WTC11 (cell line): ENCODE measurements around the gene OSBPL10. TPM values are rescaled to one million over a fixed set of nuclear protein-coding genes. Genes with fewer than 3 reads are reported as not detected.

ENCODE experiments used
- ATAC-seq: fragments of 200-7000 bp; cut with Tn5 transposase; 2 replicates; pipeline ENCODE4 v1.10.0; 2021; ENCODE audit warnings: mild to moderate bottlenecking, moderate library complexity
- CTCF ChIA-PET: fragments of 300-600 bp; sonication (Branson Sonifier 250); formaldehyde crosslinking; loops from one replicate; lab custom pipeline; 2021; ENCODE audit warnings: antibody characterized with exemption; lab: Charles Lee
- POLR2A ChIA-PET: fragments of 350-600 bp; sonication (Branson Sonifier 250); formaldehyde crosslinking; loops from one replicate; lab custom pipeline; 2021; ENCODE audit warnings: antibody characterized with exemption; lab: Charles Lee
- DNase-seq: peaks from one replicate; pipeline ENCODE4 v3.0.0; 2021; ENCODE audit warnings: low spot score
- H3K27ac Mint-ChIP-seq: 2 replicates; pipeline ENCODE4 v1.8.0; 2021; ENCODE audit warnings: mixed read lengths
- H3K27me3 Mint-ChIP-seq: 2 replicates; pipeline ENCODE4 v1.8.0; 2021; ENCODE audit warnings: low read depth, mild to moderate bottlenecking, moderate library complexity, mixed read lengths
- H3K36me3 Mint-ChIP-seq: 2 replicates; pipeline ENCODE4 v1.8.0; 2021; ENCODE audit warnings: mixed read lengths
- H3K4me1 Mint-ChIP-seq: 2 replicates; pipeline ENCODE4 v1.8.0; 2022; ENCODE audit warnings: mixed read lengths
- H3K4me3 Mint-ChIP-seq: 2 replicates; pipeline ENCODE4 v1.8.0; 2021; ENCODE audit warnings: mild to moderate bottlenecking, moderate library complexity, mixed read lengths
- H3K9me3 Mint-ChIP-seq: 2 replicates; pipeline ENCODE4 v1.8.0; 2021; ENCODE audit warnings: mixed read lengths
- ARID4B ChIP-seq: sonication (generic); formaldehyde crosslinking; IDR thresholded peaks from 2 replicates; pipeline ENCODE4 v1.8.0; 2023; ENCODE audit warnings: missing genetic modification reagents, mild to moderate bottlenecking, borderline replicate concordance
- ETV6 ChIP-seq: sonication (generic); formaldehyde crosslinking; IDR thresholded peaks from 2 replicates; pipeline ENCODE4 v1.8.1; 2022; ENCODE audit warnings: mild to moderate bottlenecking, missing genetic modification reagents
- FOXJ3 ChIP-seq: sonication (generic); formaldehyde crosslinking; IDR thresholded peaks from 2 replicates; pipeline ENCODE4 v1.9.0; 2021; ENCODE audit warnings: missing genetic modification reagents, mild to moderate bottlenecking, borderline replicate concordance
- GABPB1 ChIP-seq: sonication (generic); formaldehyde crosslinking; IDR thresholded peaks from 2 replicates; pipeline ENCODE4 v1.8.1; 2023; ENCODE audit warnings: mild to moderate bottlenecking, missing genetic modification reagents
- GRHL2 ChIP-seq: fragments of 250-450 bp; sonication (Bioruptor Pico); IDR thresholded peaks from 2 replicates; pipeline ENCODE4 v1.8.0; 2022; ENCODE audit warnings: mild to moderate bottlenecking, moderate library complexity; ENCODE audit not compliant: insufficient replicate concordance, severe bottlenecking
- MAX ChIP-seq: sonication (generic); formaldehyde crosslinking; IDR thresholded peaks from 2 replicates; pipeline ENCODE4 v1.8.0; 2022; ENCODE audit warnings: mild to moderate bottlenecking, missing genetic modification reagents
- NFE2L1 ChIP-seq: sonication (generic); formaldehyde crosslinking; IDR thresholded peaks from 2 replicates; pipeline ENCODE4 v1.8.1; 2023; ENCODE audit warnings: missing genetic modification reagents
- RORB ChIP-seq: fragments of 250-450 bp; sonication (Bioruptor Pico); IDR thresholded peaks from 2 replicates; pipeline ENCODE4 v1.9.0; 2021; ENCODE audit warnings: mild to moderate bottlenecking
- STAT6 ChIP-seq: sonication (generic); formaldehyde crosslinking; conservative IDR thresholded peaks from 2 replicates; pipeline ENCODE4 v1.8.1; 2023; ENCODE audit warnings: mild to moderate bottlenecking, low read depth, missing genetic modification reagents, moderate library complexity
- TEAD4 ChIP-seq: sonication (generic); formaldehyde crosslinking; IDR thresholded peaks from 2 replicates; pipeline ENCODE4 v1.8.0; 2022; ENCODE audit warnings: mild to moderate bottlenecking, missing genetic modification reagents
- TP53 ChIP-seq: sonication (generic); formaldehyde crosslinking; IDR thresholded peaks from 2 replicates; pipeline ENCODE4 v1.8.1; 2023; ENCODE audit warnings: mild to moderate bottlenecking, missing genetic modification reagents
- USF1 ChIP-seq: sonication (generic); formaldehyde crosslinking; IDR thresholded peaks from 2 replicates; pipeline ENCODE4 v1.8.0; 2022; ENCODE audit warnings: mild to moderate bottlenecking, missing genetic modification reagents
- ZNF317 ChIP-seq: sonication (generic); formaldehyde crosslinking; IDR thresholded peaks from 2 replicates; pipeline ENCODE4 v1.8.1; 2023; ENCODE audit warnings: low read depth, mild to moderate bottlenecking, moderate library complexity, missing genetic modification reagents, borderline replicate concordance
- total RNA-seq: library from RNA; stranded (reverse); gene quantifications from 3 replicates; pipeline ENCODE4 v1.2.3, GENCODE V29; 2021
- TF ChIP-seq, protein P1 (sequence below): fragments of 250-450 bp; sonication (Bioruptor Pico); IDR thresholded peaks from 2 replicates; pipeline ENCODE4 v1.9.0; 2021; ENCODE audit warnings: mild to moderate bottlenecking
- TF ChIP-seq, protein P2 (sequence below): sonication (generic); formaldehyde crosslinking; IDR thresholded peaks from 2 replicates; pipeline ENCODE4 v1.8.1; 2023; ENCODE audit warnings: mild to moderate bottlenecking, missing genetic modification reagents, moderate library complexity
- TF ChIP-seq, protein P3 (sequence below): sonication (generic); formaldehyde crosslinking; IDR thresholded peaks from 2 replicates; pipeline ENCODE4 v1.8.1; 2023; ENCODE audit warnings: mild to moderate bottlenecking, missing genetic modification reagents
- TF ChIP-seq, protein P4 (sequence below): fragments of 250-450 bp; sonication (Bioruptor Pico); IDR thresholded peaks from 2 replicates; pipeline ENCODE4 v1.8.0; 2021; ENCODE audit warnings: mild to moderate bottlenecking

Gene OSBPL10
- total RNA-seq, 1 experiment from 2014 or later, result 84.1 TPM

- no peak for DNase-seq
- TF ChIP-seq, protein P1, sequence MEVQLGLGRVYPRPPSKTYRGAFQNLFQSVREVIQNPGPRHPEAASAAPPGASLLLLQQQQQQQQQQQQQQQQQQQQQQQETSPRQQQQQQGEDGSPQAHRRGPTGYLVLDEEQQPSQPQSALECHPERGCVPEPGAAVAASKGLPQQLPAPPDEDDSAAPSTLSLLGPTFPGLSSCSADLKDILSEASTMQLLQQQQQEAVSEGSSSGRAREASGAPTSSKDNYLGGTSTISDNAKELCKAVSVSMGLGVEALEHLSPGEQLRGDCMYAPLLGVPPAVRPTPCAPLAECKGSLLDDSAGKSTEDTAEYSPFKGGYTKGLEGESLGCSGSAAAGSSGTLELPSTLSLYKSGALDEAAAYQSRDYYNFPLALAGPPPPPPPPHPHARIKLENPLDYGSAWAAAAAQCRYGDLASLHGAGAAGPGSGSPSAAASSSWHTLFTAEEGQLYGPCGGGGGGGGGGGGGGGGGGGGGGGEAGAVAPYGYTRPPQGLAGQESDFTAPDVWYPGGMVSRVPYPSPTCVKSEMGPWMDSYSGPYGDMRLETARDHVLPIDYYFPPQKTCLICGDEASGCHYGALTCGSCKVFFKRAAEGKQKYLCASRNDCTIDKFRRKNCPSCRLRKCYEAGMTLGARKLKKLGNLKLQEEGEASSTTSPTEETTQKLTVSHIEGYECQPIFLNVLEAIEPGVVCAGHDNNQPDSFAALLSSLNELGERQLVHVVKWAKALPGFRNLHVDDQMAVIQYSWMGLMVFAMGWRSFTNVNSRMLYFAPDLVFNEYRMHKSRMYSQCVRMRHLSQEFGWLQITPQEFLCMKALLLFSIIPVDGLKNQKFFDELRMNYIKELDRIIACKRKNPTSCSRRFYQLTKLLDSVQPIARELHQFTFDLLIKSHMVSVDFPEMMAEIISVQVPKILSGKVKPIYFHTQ, result no peak
- TF ChIP-seq TP53, result no peak
- no peak for TF ChIP-seq ZNF317 (CRISPR knock-in tag)
- TF ChIP-seq ARID4B (CRISPR knock-in tag), result no peak
- TF ChIP-seq, protein P2, sequence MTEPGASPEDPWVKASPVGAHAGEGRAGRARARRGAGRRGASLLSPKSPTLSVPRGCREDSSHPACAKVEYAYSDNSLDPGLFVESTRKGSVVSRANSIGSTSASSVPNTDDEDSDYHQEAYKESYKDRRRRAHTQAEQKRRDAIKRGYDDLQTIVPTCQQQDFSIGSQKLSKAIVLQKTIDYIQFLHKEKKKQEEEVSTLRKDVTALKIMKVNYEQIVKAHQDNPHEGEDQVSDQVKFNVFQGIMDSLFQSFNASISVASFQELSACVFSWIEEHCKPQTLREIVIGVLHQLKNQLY, result no peak
- TF ChIP-seq RORB (CRISPR knock-in tag), result no peak
- no peak for TF ChIP-seq TEAD4 (CRISPR knock-in tag)
- TF ChIP-seq MAX (CRISPR knock-in tag), result no peak
- TF ChIP-seq GRHL2 (CRISPR knock-in tag), result no peak
- TF ChIP-seq, protein P3, sequence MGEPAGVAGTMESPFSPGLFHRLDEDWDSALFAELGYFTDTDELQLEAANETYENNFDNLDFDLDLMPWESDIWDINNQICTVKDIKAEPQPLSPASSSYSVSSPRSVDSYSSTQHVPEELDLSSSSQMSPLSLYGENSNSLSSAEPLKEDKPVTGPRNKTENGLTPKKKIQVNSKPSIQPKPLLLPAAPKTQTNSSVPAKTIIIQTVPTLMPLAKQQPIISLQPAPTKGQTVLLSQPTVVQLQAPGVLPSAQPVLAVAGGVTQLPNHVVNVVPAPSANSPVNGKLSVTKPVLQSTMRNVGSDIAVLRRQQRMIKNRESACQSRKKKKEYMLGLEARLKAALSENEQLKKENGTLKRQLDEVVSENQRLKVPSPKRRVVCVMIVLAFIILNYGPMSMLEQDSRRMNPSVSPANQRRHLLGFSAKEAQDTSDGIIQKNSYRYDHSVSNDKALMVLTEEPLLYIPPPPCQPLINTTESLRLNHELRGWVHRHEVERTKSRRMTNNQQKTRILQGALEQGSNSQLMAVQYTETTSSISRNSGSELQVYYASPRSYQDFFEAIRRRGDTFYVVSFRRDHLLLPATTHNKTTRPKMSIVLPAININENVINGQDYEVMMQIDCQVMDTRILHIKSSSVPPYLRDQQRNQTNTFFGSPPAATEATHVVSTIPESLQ, result no peak
- no peak for TF ChIP-seq FOXJ3
- no peak for TF ChIP-seq NFE2L1 (CRISPR knock-in tag)
- no peak for TF ChIP-seq USF1 (CRISPR knock-in tag)
- no peak for TF ChIP-seq GABPB1 (CRISPR knock-in tag)
- TF ChIP-seq, protein P4, sequence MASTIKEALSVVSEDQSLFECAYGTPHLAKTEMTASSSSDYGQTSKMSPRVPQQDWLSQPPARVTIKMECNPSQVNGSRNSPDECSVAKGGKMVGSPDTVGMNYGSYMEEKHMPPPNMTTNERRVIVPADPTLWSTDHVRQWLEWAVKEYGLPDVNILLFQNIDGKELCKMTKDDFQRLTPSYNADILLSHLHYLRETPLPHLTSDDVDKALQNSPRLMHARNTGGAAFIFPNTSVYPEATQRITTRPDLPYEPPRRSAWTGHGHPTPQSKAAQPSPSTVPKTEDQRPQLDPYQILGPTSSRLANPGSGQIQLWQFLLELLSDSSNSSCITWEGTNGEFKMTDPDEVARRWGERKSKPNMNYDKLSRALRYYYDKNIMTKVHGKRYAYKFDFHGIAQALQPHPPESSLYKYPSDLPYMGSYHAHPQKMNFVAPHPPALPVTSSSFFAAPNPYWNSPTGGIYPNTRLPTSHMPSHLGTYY (CRISPR knock-in tag), result no peak
- no peak for TF ChIP-seq STAT6
- no peak for TF ChIP-seq ETV6 (CRISPR knock-in tag)
- Mint-ChIP-seq H3K4me3 (no peak overlapping the region), H3K9me3 (peaks cover 38% of the 10 kb centered on the region), H3K36me3 (peaks cover 49% of the 10 kb centered on the region), H3K4me1 (peaks cover 47% of the 10 kb centered on the region), H3K27me3 (no peaks in the 10 kb centered on the region), H3K27ac (no peak overlapping the region; the same call in 1 of the 2 replicates)
- ChIA-PET CTCF (interaction anchor here (0.6 kb wide), 1 partner anchor 8 kb away, joined by 3 read pairs; no protein-coding TSS in a partner anchor), POLR2A (no interaction called here)
- ATAC-seq, result no peak
These were observed 28.0 kb downstream of the OSBPL10 start for GRCh38 chr3:31953091-31953490.
